OCI-LY1 (cell line): ENCODE results near the gene CARD14.

Experiments used
- EZH2 ChIP-seq: fragments of 200-600 bp; sonication (generic), shearing (Covaris generic); IDR thresholded peaks from 2 replicates; pipeline ENCODE4 v1.8.0; 2017; ENCODE audit warnings: borderline replicate concordance, mixed run types, mild to moderate bottlenecking, antibody characterized with exemption, low read length, moderate library complexity, mixed read lengths
- TF ChIP-seq, protein P1 (sequence below): fragments of 200-600 bp; sonication (generic), shearing (Covaris generic); IDR thresholded peaks from 2 replicates; pipeline ENCODE4 v1.5.1; 2017; ENCODE audit warnings: mild to moderate bottlenecking, antibody characterized with exemption, low read length, moderate library complexity, mixed read lengths

DNA sequence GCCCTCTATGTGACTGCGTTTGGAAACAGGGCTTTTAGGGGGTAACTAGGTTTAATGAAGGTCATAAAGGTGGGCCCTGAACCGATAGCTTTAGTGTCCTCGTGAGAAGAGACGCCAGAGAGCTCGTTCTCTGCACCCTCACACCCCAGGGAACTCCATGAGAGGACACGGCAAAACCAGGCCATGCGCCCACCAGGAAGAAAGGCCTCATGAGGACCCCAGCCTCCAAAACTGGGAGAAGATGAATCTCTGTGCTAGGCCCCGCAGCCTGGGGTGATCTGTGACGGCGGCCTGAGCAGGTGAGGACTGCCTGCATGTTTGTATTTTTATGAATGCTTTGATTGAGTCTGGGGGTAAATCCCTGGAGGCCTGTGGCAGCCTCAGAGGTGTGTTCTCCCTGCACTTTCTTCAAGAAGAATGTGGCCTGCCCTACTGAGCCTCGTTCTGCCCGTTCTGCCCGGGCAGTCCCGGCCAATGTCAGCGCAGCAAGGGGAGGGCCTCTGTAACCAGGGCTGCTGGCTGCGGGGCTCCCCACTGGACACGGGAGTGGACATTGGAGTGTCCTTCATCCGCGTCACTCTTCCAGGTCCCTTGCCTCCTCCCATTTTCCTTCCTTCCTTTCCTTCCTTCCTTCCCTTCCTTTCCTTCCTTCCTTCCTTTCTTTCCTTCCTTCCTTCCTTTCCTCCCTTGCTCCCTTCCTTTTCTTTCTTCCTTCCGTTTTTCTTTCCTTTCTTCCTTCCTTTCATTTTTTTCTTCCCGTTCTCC is 84.0 kb downstream of the CARD14 start:
- TF ChIP-seq, protein P1, sequence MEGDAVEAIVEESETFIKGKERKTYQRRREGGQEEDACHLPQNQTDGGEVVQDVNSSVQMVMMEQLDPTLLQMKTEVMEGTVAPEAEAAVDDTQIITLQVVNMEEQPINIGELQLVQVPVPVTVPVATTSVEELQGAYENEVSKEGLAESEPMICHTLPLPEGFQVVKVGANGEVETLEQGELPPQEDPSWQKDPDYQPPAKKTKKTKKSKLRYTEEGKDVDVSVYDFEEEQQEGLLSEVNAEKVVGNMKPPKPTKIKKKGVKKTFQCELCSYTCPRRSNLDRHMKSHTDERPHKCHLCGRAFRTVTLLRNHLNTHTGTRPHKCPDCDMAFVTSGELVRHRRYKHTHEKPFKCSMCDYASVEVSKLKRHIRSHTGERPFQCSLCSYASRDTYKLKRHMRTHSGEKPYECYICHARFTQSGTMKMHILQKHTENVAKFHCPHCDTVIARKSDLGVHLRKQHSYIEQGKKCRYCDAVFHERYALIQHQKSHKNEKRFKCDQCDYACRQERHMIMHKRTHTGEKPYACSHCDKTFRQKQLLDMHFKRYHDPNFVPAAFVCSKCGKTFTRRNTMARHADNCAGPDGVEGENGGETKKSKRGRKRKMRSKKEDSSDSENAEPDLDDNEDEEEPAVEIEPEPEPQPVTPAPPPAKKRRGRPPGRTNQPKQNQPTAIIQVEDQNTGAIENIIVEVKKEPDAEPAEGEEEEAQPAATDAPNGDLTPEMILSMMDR: no peak
- TF ChIP-seq EZH2: no peak
